GM12878 (cell line): Measurements from ENCODE around the gene ADK. TPM values are rescaled to one million over a fixed set of nuclear protein-coding genes. Genes with fewer than 3 reads are reported as not detected.

Source experiments
- ATAC-seq: fragments of 200-7000 bp; cut with Tn5 transposase; 3 replicates; pipeline ENCODE4 v1.9.1; 2020; ENCODE audit warnings: mild to moderate bottlenecking, moderate library complexity
- BruUV-seq: library from RNA; stranded (reverse); fragments of 400-500 nt; replicated peaks from 2 replicates; lab custom pipeline; 2021; lab: Mats Ljungman, UMichigan
- CTCF ChIA-PET: fragments of 300-600 bp; sonication (Branson Sonifier 250); formaldehyde crosslinking; extraction: SDS; loops from one replicate; lab custom pipeline; 2021; ENCODE audit warnings: inconsistent platforms; lab: Yijun Ruan, JAX
- POLR2A ChIA-PET: fragments of 350-600 bp; formaldehyde crosslinking; extraction: SDS; loops from one replicate; lab custom pipeline; 2021; ENCODE audit warnings: inconsistent platforms; lab: Charles Lee
- RAD21 ChIA-PET: fragments of 300-600 bp; sonication (Branson Sonifier 250); formaldehyde crosslinking; loops from one replicate; lab custom pipeline; 2023; ENCODE audit warnings: antibody characterized with exemption; ENCODE audit not compliant: unreplicated experiment; lab: Charles Lee
- SMC1A ChIA-PET: fragments of 300-600 bp; sonication (Branson Sonifier 250); formaldehyde crosslinking; loops from one replicate; lab custom pipeline; 2023; ENCODE audit not compliant: unreplicated experiment, uncharacterized antibody; lab: Charles Lee
- DNase-seq: peaks from one replicate; pipeline ENCODE4 v3.0.0-alpha.2; 2011; ENCODE audit warnings: low read depth, low spot score
- FAIRE-seq: peaks from 3 replicates; lab custom pipeline; 2011; peaks lifted over from hg19 to GRCh38; lab: Jason Lieb, UNC
- H2AFZ ChIP-seq: 2 replicates; pipeline ENCODE4 v1.6.0; 2011; ENCODE audit warnings: low read depth, low read length, control low read depth; ENCODE audit not compliant: control insufficient read depth
- H3K27ac ChIP-seq: 2 replicates; pipeline ENCODE4 v1.5.1; 2011; ENCODE audit warnings: control low read depth; ENCODE audit not compliant: control insufficient read depth, insufficient read depth
- H3K27me3 ChIP-seq, 2 experiments: replicated peaks in 1 of 2; 2 replicates each; pipeline versions ENCODE4 v1.6.0 to v1.6.1; 2011; ENCODE audit warnings: low read length in 1 of 2; ENCODE audit not compliant: control insufficient read depth in 2 of 2, insufficient read depth in 2 of 2
- H3K36me3 ChIP-seq, 2 experiments: 2 replicates each; pipeline ENCODE4 v1.5.1; 2011; ENCODE audit warnings: low read length in 1 of 2; ENCODE audit not compliant: control insufficient read depth in 2 of 2, insufficient read depth in 2 of 2
- H3K4me1 ChIP-seq: 2 replicates; pipeline ENCODE4 v1.6.1; 2011; ENCODE audit warnings: mild to moderate bottlenecking, low read length, moderate library complexity, mixed read lengths; ENCODE audit not compliant: control insufficient read depth, insufficient read depth
- H3K4me2 ChIP-seq: 2 replicates; pipeline ENCODE4 v1.6.0; 2011; ENCODE audit warnings: control low read depth; ENCODE audit not compliant: control insufficient read depth, insufficient read depth
- H3K4me3 ChIP-seq: fragments of 200-600 bp; sonication (generic); 2 replicates; pipeline ENCODE4 v1.5.1; 2016
- H3K79me2 ChIP-seq: 2 replicates; pipeline ENCODE4 v1.6.0; 2011; ENCODE audit warnings: low read length; ENCODE audit not compliant: control insufficient read depth, insufficient read depth
- H3K9ac ChIP-seq: 2 replicates; pipeline ENCODE4 v1.8.0; 2011; ENCODE audit warnings: low read length, control low read depth, mixed read lengths; ENCODE audit not compliant: control insufficient read depth, insufficient read depth
- H3K9me3 ChIP-seq: replicated peaks from 3 replicates; pipeline ENCODE4 v1.5.1; 2011; ENCODE audit warnings: mild to moderate bottlenecking, low read length; ENCODE audit not compliant: control insufficient read depth, insufficient read depth
- H4K20me1 ChIP-seq: 2 replicates; pipeline ENCODE4 v1.6.0; 2011; ENCODE audit not compliant: control insufficient read depth, insufficient read depth
- BMI1 ChIP-seq: fragments of 450-650 bp; IDR thresholded peaks from 2 replicates; pipeline ENCODE4 v1.6.1; 2016; ENCODE audit warnings: mild to moderate bottlenecking, moderate library complexity, borderline replicate concordance
- CBFB ChIP-seq: IDR thresholded peaks from 2 replicates; pipeline ENCODE4 v1.6.1; 2016; ENCODE audit warnings: antibody characterized with exemption, low read depth
- CHD2 ChIP-seq: IDR thresholded peaks from 2 replicates; pipeline ENCODE4 v1.6.1; 2011; ENCODE audit warnings: low read depth, low read length, improper control_type of control experiment, borderline replicate concordance
- EP300 ChIP-seq, 2 experiments: fragments of 150-350 bp in 1 of 2; IDR thresholded peaks; 2 replicates each; pipeline ENCODE4 v1.6.1; 2011 to 2012; ENCODE audit warnings: low read depth in 2 of 2, low read length in 2 of 2, borderline replicate concordance in 1 of 2, improper control_type of control experiment in 1 of 2, inconsistent platforms in 1 of 2; ENCODE audit not compliant: control insufficient read depth in 1 of 2
- FOXK2 ChIP-seq: fragments of 450-650 bp; IDR thresholded peaks from 2 replicates; pipeline ENCODE4 v1.6.1; 2017; ENCODE audit warnings: mild to moderate bottlenecking, moderate library complexity
- IKZF1 ChIP-seq: fragments of 450-650 bp; conservative IDR thresholded peaks from 2 replicates; pipeline ENCODE4 v1.6.1; 2017; ENCODE audit warnings: antibody characterized with exemption, mild to moderate bottlenecking
- KLF5 ChIP-seq: fragments of 450-650 bp; IDR thresholded peaks from 2 replicates; pipeline ENCODE4 v1.6.1; 2014; ENCODE audit warnings: mild to moderate bottlenecking; ENCODE audit not compliant: partially characterized antibody
- LARP7 ChIP-seq: fragments of 450-650 bp; IDR thresholded peaks from 2 replicates; pipeline ENCODE4 v1.6.1; 2017; ENCODE audit warnings: mild to moderate bottlenecking
- ZNF384 ChIP-seq: IDR thresholded peaks from 2 replicates; pipeline ENCODE4 v1.6.1; 2012; ENCODE audit warnings: low read depth, mild to moderate bottlenecking, low read length, improper control_type of control experiment, borderline replicate concordance
- WGBS: methylation state at CpG from one replicate; pipeline ENCODE4 v1.1.6; 2016; ENCODE audit warnings: low lambda C conversion rate; ENCODE audit not compliant: insufficient replicate concordance, insufficient coverage; ENCODE audit errors: missing lambda C conversion rate; 5-methylcytosine and 5-hydroxymethylcytosine counted together
- in situ Hi-C: fragments of 300-500 bp; cut with MboI; formaldehyde crosslinking; loops from 9 replicates; pipeline ENCODE4 v1.14.3; 2018; ENCODE audit warnings: mixed read lengths
- intact Hi-C: fragments of 100-400 bp; cut with micrococcal nuclease; formaldehyde crosslinking; loops from one replicate; pipeline ENCODE4 v1.14.2; 2022; ENCODE audit not compliant: unreplicated experiment
- polyA plus RNA-seq, 11 experiments: library from polyadenylated mRNA; depleted of rRNA in 4 of 11; unstranded in 6 of 11; stranded (reverse) in 5 of 11; fragments of >200 nt; fragmentation: Nextera tagmentation in 4 of 11; fragmentation: Illumina TruSeq in 1 of 11; extraction: Ambion mirVana in 4 of 11; extraction: Trizol in 1 of 11; gene quantifications; 1 replicate in 1 of 11; 2 replicates in 10 of 11; pipeline versions ENCODE4 v1.2.1 to v1.2.3, GENCODE V29; 2011 to 2016; ENCODE audit warnings: inconsistent platforms in 2 of 11, missing spikeins in 2 of 11, low read depth in 1 of 11
- total RNA-seq, 4 experiments: library from RNA; depleted of rRNA in 3 of 4; stranded (reverse); fragments of >200 nt in 3 of 4; fragmentation: Illumina TruSeq in 1 of 4; extraction: Trizol in 1 of 4; gene quantifications; 2 replicates each; pipeline versions ENCODE4 v1.2.1 to v1.2.3, GENCODE V29; 2013 to 2021
- TF ChIP-seq, protein P1 (sequence below): fragments of 450-650 bp; IDR thresholded peaks from 2 replicates; pipeline ENCODE4 v1.6.1; 2017; ENCODE audit warnings: antibody characterized with exemption, mild to moderate bottlenecking, moderate library complexity

Gene ADK
- total and polyA plus RNA-seq, 10 of the 15 experiments (the other 5 are each of a cell fraction or from before 2014, with no cell fraction given), result 42.0 to 151 (median 81.6) TPM

DNA sequence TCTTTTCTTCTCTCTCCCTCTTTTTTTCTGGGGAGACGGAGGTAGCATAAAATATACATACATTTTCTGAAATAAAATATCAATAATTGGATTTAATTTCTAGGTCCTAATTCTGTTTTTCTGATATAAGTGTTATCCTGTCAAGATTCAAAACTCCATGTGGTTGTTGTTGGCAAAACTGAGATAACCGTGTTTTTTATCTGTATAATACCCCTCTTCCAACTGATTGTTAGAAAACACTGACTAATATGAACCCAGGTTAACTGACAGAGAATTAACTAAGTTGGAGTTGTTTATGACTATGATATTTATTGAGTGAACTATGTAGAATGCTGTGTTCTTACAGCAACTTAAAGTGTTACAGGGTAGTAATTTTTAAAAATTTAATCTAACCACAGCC lies 438.8 kb downstream of the ADK start:
- no peaks in the 10 kb centered on the region for H3K27me3 ChIP-seq
- ChIA-PET SMC1A (interaction anchor here (0.7 to 6.9 kb wide), 13 partner anchors 10 to 387 kb away, joined by 3 to 114 read pairs (median 4); no protein-coding TSS in a partner anchor), CTCF (interaction anchor here (1.0 to 6.0 kb wide), 6 partner anchors 9 to 149 kb away, joined by 3 to 37 read pairs (median 4); no protein-coding TSS in a partner anchor), RAD21 (interaction anchor here (0.6 to 6.6 kb wide), 12 partner anchors 9 to 430 kb away, joined by 3 to 53 read pairs (median 4); partner anchors contain the start of gene KAT6B), POLR2A (interaction anchor here (0.6 to 1.9 kb wide), 3 partner anchors 9 to 49 kb away, joined by 4 to 6 read pairs (median 4); no protein-coding TSS in a partner anchor)
- H3K9ac ChIP-seq, result no peak overlapping the region
- H3K4me1 ChIP-seq, result peaks cover 18% of the 10 kb centered on the region
- FAIRE-seq (no peak), DNase-seq (no peak), ATAC-seq (no peak)
- no peak overlapping the region for H3K27ac ChIP-seq
- H3K4me3 ChIP-seq, result no peak overlapping the region
- 100% methylated on average over 2 of the region's 2 CpGs for WGBS
- TF ChIP-seq FOXK2 (no peak), LARP7 (no peak), BMI1 (no peak), IKZF1 (no peak), CHD2 (no peak), ZNF384 (no peak), KLF5 (no peak), EP300 (IDR thresholded peaks at IDR 0.05; ENCODE audit: borderline replicate concordance in 1 of 2, control insufficient read depth in 1 of 2, low read depth in 2 of 2, low read length in 2 of 2) (no peak), CBFB (no peak)
- TF ChIP-seq, protein P1, sequence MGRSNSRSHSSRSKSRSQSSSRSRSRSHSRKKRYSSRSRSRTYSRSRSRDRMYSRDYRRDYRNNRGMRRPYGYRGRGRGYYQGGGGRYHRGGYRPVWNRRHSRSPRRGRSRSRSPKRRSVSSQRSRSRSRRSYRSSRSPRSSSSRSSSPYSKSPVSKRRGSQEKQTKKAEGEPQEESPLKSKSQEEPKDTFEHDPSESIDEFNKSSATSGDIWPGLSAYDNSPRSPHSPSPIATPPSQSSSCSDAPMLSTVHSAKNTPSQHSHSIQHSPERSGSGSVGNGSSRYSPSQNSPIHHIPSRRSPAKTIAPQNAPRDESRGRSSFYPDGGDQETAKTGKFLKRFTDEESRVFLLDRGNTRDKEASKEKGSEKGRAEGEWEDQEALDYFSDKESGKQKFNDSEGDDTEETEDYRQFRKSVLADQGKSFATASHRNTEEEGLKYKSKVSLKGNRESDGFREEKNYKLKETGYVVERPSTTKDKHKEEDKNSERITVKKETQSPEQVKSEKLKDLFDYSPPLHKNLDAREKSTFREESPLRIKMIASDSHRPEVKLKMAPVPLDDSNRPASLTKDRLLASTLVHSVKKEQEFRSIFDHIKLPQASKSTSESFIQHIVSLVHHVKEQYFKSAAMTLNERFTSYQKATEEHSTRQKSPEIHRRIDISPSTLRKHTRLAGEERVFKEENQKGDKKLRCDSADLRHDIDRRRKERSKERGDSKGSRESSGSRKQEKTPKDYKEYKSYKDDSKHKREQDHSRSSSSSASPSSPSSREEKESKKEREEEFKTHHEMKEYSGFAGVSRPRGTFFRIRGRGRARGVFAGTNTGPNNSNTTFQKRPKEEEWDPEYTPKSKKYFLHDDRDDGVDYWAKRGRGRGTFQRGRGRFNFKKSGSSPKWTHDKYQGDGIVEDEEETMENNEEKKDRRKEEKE, result no peak
- no peak overlapping the region for H2AFZ ChIP-seq
- no peaks in the 10 kb centered on the region for H3K36me3 ChIP-seq
- in situ Hi-C loops (no loop called here), intact Hi-C loops (loop anchor here (2.0 to 10.0 kb wide), 6 partner anchors 87 to 515 kb away; partner anchors contain the start of gene KAT6B)
- no peak overlapping the region for H3K4me2 ChIP-seq
- BruUV-seq, result no TSS peak
- no peaks in the 10 kb centered on the region; the same call in 1 of the 2 replicates for H3K79me2 ChIP-seq
- H3K9me3 ChIP-seq, result no peaks in the 10 kb centered on the region
- H4K20me1 ChIP-seq, result no peaks in the 10 kb centered on the region
